Measurements from ENCODE around the gene FOXQ1.

GRCh38 chr6:1296079-1296478 lies 15.8 kb upstream of the FOXQ1 start:
- TF ChIP-seq POLR2AphosphoS5 (IDR thresholded peaks at IDR 0.05; ENCODE audit: low read length) (no peak), POLR2A (IDR thresholded peaks at IDR 0.05; ENCODE audit: low read depth, low read length) (no peak), ZBTB11 (CRISPR knock-in tag; IDR thresholded peaks at IDR 0.05) (no peak), ZBTB33 (IDR thresholded peaks at IDR 0.05) (no peak), CTCF (IDR thresholded peaks at IDR 0.05 in 2 of 3, conservative IDR thresholded peaks at IDR 0.05 in 1 of 3; ENCODE audit: control insufficient read depth in 2 of 3, extremely low read depth in 1 of 3, insufficient read depth in 1 of 3, low read depth in 3 of 3, low read length in 3 of 3) (no peak), ATF3 (IDR thresholded peaks at IDR 0.05; ENCODE audit: borderline replicate concordance, extremely low read depth, low read depth, low read length) (no peak), SIN3A (IDR thresholded peaks at IDR 0.05; ENCODE audit: low read depth, low read length) (no peak)
